Parathyroid adenoma (tissue), 2 donors: Measurements from ENCODE around the gene CERS1.

Experiments
- H2AFZ ChIP-seq: fragments of 300-600 bp; sonication (generic); one replicate; pipeline ENCODE4 v1.7.0; 2017; ENCODE audit warnings: antibody characterized with exemption, mild to moderate bottlenecking
- H3K27ac ChIP-seq: fragments of 300-600 bp; sonication (generic); one replicate; pipeline ENCODE4 v1.7.0; 2017
- H3K27me3 ChIP-seq: fragments of 300-600 bp; sonication (generic); one replicate; pipeline ENCODE4 v1.7.0; 2017; ENCODE audit warnings: low read length; ENCODE audit not compliant: control insufficient read depth, insufficient read depth
- H3K36me3 ChIP-seq: fragments of 300-600 bp; sonication (generic); one replicate; pipeline ENCODE4 v1.7.0; 2017; ENCODE audit warnings: low read length; ENCODE audit not compliant: control insufficient read depth, insufficient read depth
- H3K4me1 ChIP-seq: fragments of 300-600 bp; sonication (generic); one replicate; pipeline ENCODE4 v1.7.0; 2017; ENCODE audit warnings: control low read depth
- H3K4me2 ChIP-seq: fragments of 300-600 bp; sonication (generic); one replicate; pipeline ENCODE4 v1.7.0; 2017; ENCODE audit warnings: low read length
- H3K4me3 ChIP-seq: fragments of 300-600 bp; sonication (generic); one replicate; pipeline ENCODE4 v1.7.0; 2017; ENCODE audit warnings: low read depth, low read length
- H3K79me2 ChIP-seq: fragments of 300-600 bp; sonication (generic); one replicate; pipeline ENCODE4 v1.7.0; 2017; ENCODE audit warnings: control low read depth
- H3K9ac ChIP-seq: fragments of 300-600 bp; sonication (generic); one replicate; pipeline ENCODE4 v1.7.0; 2017; ENCODE audit warnings: mild to moderate bottlenecking
- H3K9me3 ChIP-seq: fragments of 300-600 bp; sonication (generic); one replicate; pipeline ENCODE4 v1.7.0; 2017; ENCODE audit warnings: low read length; ENCODE audit not compliant: control insufficient read depth
- CTCF ChIP-seq: fragments of 300-600 bp; sonication (generic); IDR thresholded peaks from one replicate; pipeline ENCODE4 v1.7.0; 2017; ENCODE audit warnings: antibody characterized with exemption, mild to moderate bottlenecking
- donor health status: primary hyperparathyroidism.

The CERS1 gene

GRCh38 chr19:18908917-18909619 lies 13.1 kb upstream of the CERS1 start:
- Histone ChIP-seq H3K27me3 (no peaks in the 10 kb centered on the region), H3K4me3 (no peak overlapping the region), H3K4me1 (no peaks in the 10 kb centered on the region), H3K36me3 (no peaks in the 10 kb centered on the region), H3K27ac (no peak overlapping the region), H2AFZ (no peak overlapping the region), H3K4me2 (no peak overlapping the region), H3K9me3 (no peaks in the 10 kb centered on the region), H3K9ac (no peak overlapping the region), H3K79me2 (peaks cover 45% of the 10 kb centered on the region)
- no peak for TF ChIP-seq CTCF

- Histone ChIP-seq H3K4me2 (no peak overlapping the region), H3K9me3 (no peaks in the 10 kb centered on the region), H3K9ac (no peak overlapping the region), H3K4me3 (no peak overlapping the region), H3K79me2 (peaks cover 26% of the 10 kb centered on the region), H3K36me3 (no peaks in the 10 kb centered on the region), H3K27ac (no peak overlapping the region), H2AFZ (no peak overlapping the region), H3K4me1 (no peaks in the 10 kb centered on the region), H3K27me3 (no peaks in the 10 kb centered on the region)
- TF ChIP-seq CTCF = no peak
These were observed 10.9 kb upstream of the CERS1 start for GRCh38 chr19:18906605-18907519.

- no peak overlapping the region for H3K4me3 ChIP-seq
- peaks cover 22% of the 10 kb centered on the region for H3K79me2 ChIP-seq
- H3K27me3 ChIP-seq = no peaks in the 10 kb centered on the region
- no peaks in the 10 kb centered on the region for H3K36me3 ChIP-seq
- no peak for TF ChIP-seq CTCF
- no peaks in the 10 kb centered on the region for H3K9me3 ChIP-seq
- no peak overlapping the region for H3K4me2 ChIP-seq
- H3K4me1 ChIP-seq = no peaks in the 10 kb centered on the region
- H3K9ac ChIP-seq = no peak overlapping the region
- no peak overlapping the region for H2AFZ ChIP-seq
- H3K27ac ChIP-seq = no peak overlapping the region
These were observed 9.7 kb upstream of the CERS1 start for GRCh38 chr19:18905513-18906236.

GRCh38 chr19:18905058-18905456 lies 9.1 kb upstream of the CERS1 start:
- Histone ChIP-seq H3K4me3 (no peak overlapping the region), H3K4me2 (no peak overlapping the region), H3K4me1 (no peaks in the 10 kb centered on the region), H3K9me3 (no peaks in the 10 kb centered on the region), H3K36me3 (no peaks in the 10 kb centered on the region), H3K27me3 (no peaks in the 10 kb centered on the region), H3K27ac (no peak overlapping the region), H2AFZ (no peak overlapping the region), H3K79me2 (peaks cover 15% of the 10 kb centered on the region), H3K9ac (no peak overlapping the region)
- no peak for TF ChIP-seq CTCF
